Stimulated activated CD8-positive, alpha-beta memory T cell treated with anti-CD3 and anti-CD28 coated beads, Interleukin-15, amount 100 ng/mL, for 1 hour (primary cell): ENCODE data around the gene SH3RF3.

Source experiments
- DNase-seq: peaks from one replicate; pipeline ENCODE4 v3.0.0-alpha.2; 2020; ENCODE audit warnings: low read depth

Gene SH3RF3

GRCh38 chr2:109476641-109477441, 347.8 kb downstream of the SH3RF3 start:
- no peak for DNase-seq

GRCh38 chr2:109478906-109479493, 350.0 kb downstream of the SH3RF3 start:
- DNase-seq, result no peak

GRCh38 chr2:109479804-109480203, 350.8 kb downstream of the SH3RF3 start:
- DNase-seq, result no peak

- DNase-seq, result no peak
Observed at GRCh38 chr2:109480486-109481195, 351.6 kb downstream of the SH3RF3 start.

- no peak for DNase-seq
Observed at GRCh38 chr2:109481196-109481555, 352.2 kb downstream of the SH3RF3 start.

GRCh38 chr2:109481599-109481998, 352.6 kb downstream of the SH3RF3 start:
- DNase-seq, result no peak

GRCh38 chr2:109482361-109482861, 353.4 kb downstream of the SH3RF3 start:
- no peak for DNase-seq

- no peak for DNase-seq
Observed at GRCh38 chr2:109486711-109487535, 357.9 kb downstream of the SH3RF3 start.

GRCh38 chr2:109487536-109487869, 358.5 kb downstream of the SH3RF3 start:
- DNase-seq, result no peak

- DNase-seq, result no peak
Observed at GRCh38 chr2:109487871-109488655, 359.1 kb downstream of the SH3RF3 start.

GRCh38 chr2:109489296-109489695, 360.3 kb downstream of the SH3RF3 start:
- no peak for DNase-seq

GRCh38 chr2:109493176-109493935, 364.4 kb downstream of the SH3RF3 start:
- no peak for DNase-seq

GRCh38 chr2:109494351-109494750, 365.3 kb downstream of the SH3RF3 start:
- DNase-seq, result no peak

- no peak for DNase-seq
Observed at GRCh38 chr2:109497463-109497862, 368.5 kb downstream of the SH3RF3 start.

GRCh38 chr2:109497911-109498870, 369.2 kb downstream of the SH3RF3 start:
- no peak for DNase-seq

- no peak for DNase-seq
Observed at GRCh38 chr2:109498906-109499305, 369.9 kb downstream of the SH3RF3 start.

- DNase-seq, result no peak
Observed at GRCh38 chr2:109499566-109499965, 370.6 kb downstream of the SH3RF3 start.

- DNase-seq, result no peak
Observed at GRCh38 chr2:109500910-109501309, 371.9 kb downstream of the SH3RF3 start.

- no peak for DNase-seq
Observed at GRCh38 chr2:109501461-109501860, 372.5 kb downstream of the SH3RF3 start.
